NCI-H1092 (cell line): ENCODE data around the gene MALL.
A peak's percentile ranks its signal among the peaks of the same experiment; 100 is the strongest.
"Not testable (repeated sequence)": the region's sequence is repeated elsewhere in the genome, so short reads cannot be mapped to it uniquely, and the experiment has no call there.

ENCODE experiments used
- DNase-seq: peaks from one replicate; lab custom pipeline; 2025; lab: John Stamatoyannopoulos, UW

The MALL gene

GRCh38 chr2:110120171-110121051 is 4.8 kb upstream of the MALL start:
- no peak for DNase-seq

- DNase-seq, result no peak
Measured at GRCh38 chr2:110116033-110116710, 550 bp upstream of the MALL start.

GRCh38 chr2:110114831-110115255 is 779 bp downstream of the MALL start:
- no peak for DNase-seq

GRCh38 chr2:110113961-110114591 is 1.5 kb downstream of the MALL start:
- no peak for DNase-seq

GRCh38 chr2:110108291-110108690 is 7.3 kb downstream of the MALL start:
- not testable (repeated sequence) for DNase-seq

GRCh38 chr2:110107092-110108079 is 8.2 kb downstream of the MALL start:
- DNase-seq, result no peak

GRCh38 chr2:110106642-110107041 is 9.0 kb downstream of the MALL start:
- DNase-seq, result no peak

- DNase-seq, result no peak
Measured at GRCh38 chr2:110105608-110106467, 9.8 kb downstream of the MALL start.

GRCh38 chr2:110105183-110105582 is 10.4 kb downstream of the MALL start:
- no peak for DNase-seq

- DNase-seq, result peak; percentile 84
Measured at GRCh38 chr2:110104025-110104771, 11.4 kb downstream of the MALL start.

GRCh38 chr2:110103061-110103961 is 12.3 kb downstream of the MALL start:
- no peak for DNase-seq

GRCh38 chr2:110101901-110102803 is 13.5 kb downstream of the MALL start:
- no peak for DNase-seq

GRCh38 chr2:110101280-110101844 is 14.3 kb downstream of the MALL start:
- peak; percentile 90 for DNase-seq

GRCh38 chr2:110100880-110101279 is 14.7 kb downstream of the MALL start:
- DNase-seq, result not testable (repeated sequence)

GRCh38 chr2:110100480-110100879 is 15.1 kb downstream of the MALL start:
- DNase-seq, result no peak

GRCh38 chr2:110099471-110100225 is 16.0 kb downstream of the MALL start:
- no peak for DNase-seq

GRCh38 chr2:110099038-110099425 is 16.6 kb downstream of the MALL start:
- DNase-seq, result no peak
